Panc1 (cell line): ENCODE results near the gene KRT83. TPM values are rescaled to one million over a fixed set of nuclear protein-coding genes. Genes with fewer than 3 reads are reported as not detected.
"Not testable (repeated sequence)": the region's sequence is repeated elsewhere in the genome, so short reads cannot be mapped to it uniquely, and the experiment has no call there.

Experiments used
- ATAC-seq: fragments of 200-7000 bp; cut with Tn5 transposase; 2 replicates; pipeline ENCODE4 v1.9.1; 2020; ENCODE audit warnings: mild to moderate bottlenecking, moderate library complexity
- BruUV-seq: library from RNA; stranded (reverse); fragments of 400-500 nt; replicated peaks from 2 replicates; lab custom pipeline; 2021; lab: Mats Ljungman, UMichigan
- CTCF ChIA-PET: fragments of 300-600 bp; sonication (Branson Sonifier 250); formaldehyde crosslinking; loops from one replicate; lab custom pipeline; 2022; ENCODE audit warnings: antibody characterized with exemption; lab: Charles Lee
- POLR2A ChIA-PET: fragments of 300-600 bp; sonication (Branson Sonifier 250); formaldehyde crosslinking; loops from one replicate; lab custom pipeline; 2022; ENCODE audit warnings: antibody characterized with exemption; lab: Charles Lee
- DNase-seq: peaks from one replicate; pipeline ENCODE4 v3.0.0-alpha.2; 2010; ENCODE audit warnings: low read depth, low spot score
- H3K27ac ChIP-seq: 2 replicates; pipeline ENCODE4 v1.5.1; 2011; ENCODE audit warnings: mild to moderate bottlenecking, low read length, inconsistent platforms
- H3K27me3 ChIP-seq: fragments of 200-500 bp; sonication (Bioruptor generic); 2 replicates; pipeline ENCODE4 v1.6.0; 2014; ENCODE audit warnings: low read length, inconsistent platforms; ENCODE audit not compliant: control insufficient read depth, insufficient read depth
- H3K36me3 ChIP-seq: fragments of 200-500 bp; sonication (Bioruptor generic); 2 replicates; pipeline ENCODE4 v1.5.1; 2014; ENCODE audit warnings: inconsistent platforms, mild to moderate bottlenecking, low read length, moderate library complexity; ENCODE audit not compliant: control insufficient read depth, insufficient read depth
- H3K4me1 ChIP-seq: 2 replicates; pipeline ENCODE4 v1.5.1; 2011; ENCODE audit warnings: inconsistent platforms, mild to moderate bottlenecking, low read length, moderate library complexity; ENCODE audit not compliant: control insufficient read depth, insufficient read depth
- H3K4me3 ChIP-seq, 2 experiments: 2 replicates each; pipeline ENCODE4 v1.5.1; 2011 to 2012; ENCODE audit warnings: low read depth in 2 of 2, low read length in 2 of 2, mild to moderate bottlenecking in 2 of 2, inconsistent platforms in 1 of 2, moderate library complexity in 1 of 2
- H3K9me3 ChIP-seq: fragments of 200-500 bp; sonication (Bioruptor generic); 2 replicates; pipeline ENCODE4 v1.5.1; 2014; ENCODE audit warnings: low read depth, mild to moderate bottlenecking, inconsistent platforms, low read length, moderate library complexity; ENCODE audit not compliant: control insufficient read depth, insufficient read depth
- POLR2AphosphoS5 ChIP-seq: IDR thresholded peaks from 2 replicates; pipeline ENCODE4 v1.6.1; 2012; ENCODE audit warnings: mild to moderate bottlenecking, low read depth, low read length, moderate library complexity
- SIN3A ChIP-seq: IDR thresholded peaks from 2 replicates; pipeline ENCODE4 v1.6.1; 2012; ENCODE audit warnings: low read depth, mild to moderate bottlenecking, low read length, moderate library complexity, borderline replicate concordance; ENCODE audit not compliant: insufficient read depth
- TCF7L2 ChIP-seq: IDR thresholded peaks from 2 replicates; pipeline ENCODE4 v1.6.1; 2011; ENCODE audit warnings: mild to moderate bottlenecking, low read depth, low read length, inconsistent platforms
- in situ Hi-C: cut with HindIII; loops from 2 replicates; pipeline ENCODE4 v1.10.0; 2016; ENCODE audit warnings: low sequenced_read_pairs, low pct_unique_long_range_greater_than_20kb
- intact Hi-C: fragments of 100-400 bp; cut with micrococcal nuclease; formaldehyde crosslinking; loops from one replicate; pipeline ENCODE4 v1.10.0; 2022; ENCODE audit not compliant: unreplicated experiment
- total RNA-seq: library from RNA; stranded (reverse); gene quantifications from one replicate; pipeline ENCODE4 v1.2.1, GENCODE V29; 2021; ENCODE audit not compliant: unreplicated experiment
- TF ChIP-seq, protein P1 (sequence below): fragments of 450-650 bp; IDR thresholded peaks from 2 replicates; pipeline ENCODE4 v1.5.1; 2017; ENCODE audit warnings: mild to moderate bottlenecking
- TF ChIP-seq, protein P2 (sequence below), 2 experiments: IDR thresholded peaks; 2 replicates each; pipeline ENCODE4 v1.6.1; 2011 to 2012; ENCODE audit warnings: low read depth in 2 of 2, control low read depth in 1 of 2, low read length in 1 of 2, mild to moderate bottlenecking in 1 of 2, moderate library complexity in 1 of 2; ENCODE audit not compliant: insufficient read depth in 1 of 2

Gene KRT83
- total RNA-seq, 1 experiment from 2014 or later = 0.28 TPM

DNA sequence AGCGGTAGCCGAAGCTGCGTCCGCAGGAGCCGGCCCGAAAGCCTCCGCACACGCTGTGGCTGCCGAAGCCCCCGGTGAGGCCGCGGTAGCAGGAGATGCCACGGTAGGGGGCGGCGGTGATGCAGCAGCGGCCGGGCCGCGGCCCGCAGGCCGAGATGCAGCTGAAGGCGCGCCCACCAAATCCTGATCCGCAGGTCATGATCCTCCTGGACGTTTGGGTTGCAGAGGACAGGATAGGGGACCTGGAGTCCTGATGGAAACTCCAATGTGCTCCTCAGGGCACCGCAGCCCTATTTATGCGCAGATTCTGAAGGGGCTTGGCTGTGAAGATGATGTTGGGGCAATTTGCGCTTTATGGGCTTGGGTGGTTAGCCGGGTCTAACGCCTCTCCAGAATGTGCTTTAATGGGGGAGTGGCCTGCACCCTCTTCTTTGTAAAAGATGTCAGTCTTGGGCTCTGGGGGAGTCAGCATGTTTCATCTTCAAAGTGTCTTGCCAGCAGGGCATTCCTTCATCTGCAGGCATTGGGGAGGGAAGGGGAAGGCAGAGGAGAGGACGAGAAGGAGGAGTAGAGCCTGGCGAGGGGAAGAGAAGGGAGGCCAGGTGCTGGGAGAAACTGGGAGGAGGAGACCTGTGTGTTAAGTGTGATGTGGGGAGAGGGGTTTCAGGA is 29.8 kb downstream of the KRT83 start, which contains the start of gene KRT81:
TSS of gene KRT81 (minus strand) at position 268 of the 669 bp plus-strand sequence. CDS start at position 199, 69 bp downstream.
- BruUV-seq = no TSS peak
- ATAC-seq (no peak), DNase-seq (no peak)
- no peak for TF ChIP-seq TCF7L2
- TF ChIP-seq, protein P1, sequence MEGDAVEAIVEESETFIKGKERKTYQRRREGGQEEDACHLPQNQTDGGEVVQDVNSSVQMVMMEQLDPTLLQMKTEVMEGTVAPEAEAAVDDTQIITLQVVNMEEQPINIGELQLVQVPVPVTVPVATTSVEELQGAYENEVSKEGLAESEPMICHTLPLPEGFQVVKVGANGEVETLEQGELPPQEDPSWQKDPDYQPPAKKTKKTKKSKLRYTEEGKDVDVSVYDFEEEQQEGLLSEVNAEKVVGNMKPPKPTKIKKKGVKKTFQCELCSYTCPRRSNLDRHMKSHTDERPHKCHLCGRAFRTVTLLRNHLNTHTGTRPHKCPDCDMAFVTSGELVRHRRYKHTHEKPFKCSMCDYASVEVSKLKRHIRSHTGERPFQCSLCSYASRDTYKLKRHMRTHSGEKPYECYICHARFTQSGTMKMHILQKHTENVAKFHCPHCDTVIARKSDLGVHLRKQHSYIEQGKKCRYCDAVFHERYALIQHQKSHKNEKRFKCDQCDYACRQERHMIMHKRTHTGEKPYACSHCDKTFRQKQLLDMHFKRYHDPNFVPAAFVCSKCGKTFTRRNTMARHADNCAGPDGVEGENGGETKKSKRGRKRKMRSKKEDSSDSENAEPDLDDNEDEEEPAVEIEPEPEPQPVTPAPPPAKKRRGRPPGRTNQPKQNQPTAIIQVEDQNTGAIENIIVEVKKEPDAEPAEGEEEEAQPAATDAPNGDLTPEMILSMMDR = no peak
- no peak for TF ChIP-seq POLR2AphosphoS5
- TF ChIP-seq, protein P2, sequence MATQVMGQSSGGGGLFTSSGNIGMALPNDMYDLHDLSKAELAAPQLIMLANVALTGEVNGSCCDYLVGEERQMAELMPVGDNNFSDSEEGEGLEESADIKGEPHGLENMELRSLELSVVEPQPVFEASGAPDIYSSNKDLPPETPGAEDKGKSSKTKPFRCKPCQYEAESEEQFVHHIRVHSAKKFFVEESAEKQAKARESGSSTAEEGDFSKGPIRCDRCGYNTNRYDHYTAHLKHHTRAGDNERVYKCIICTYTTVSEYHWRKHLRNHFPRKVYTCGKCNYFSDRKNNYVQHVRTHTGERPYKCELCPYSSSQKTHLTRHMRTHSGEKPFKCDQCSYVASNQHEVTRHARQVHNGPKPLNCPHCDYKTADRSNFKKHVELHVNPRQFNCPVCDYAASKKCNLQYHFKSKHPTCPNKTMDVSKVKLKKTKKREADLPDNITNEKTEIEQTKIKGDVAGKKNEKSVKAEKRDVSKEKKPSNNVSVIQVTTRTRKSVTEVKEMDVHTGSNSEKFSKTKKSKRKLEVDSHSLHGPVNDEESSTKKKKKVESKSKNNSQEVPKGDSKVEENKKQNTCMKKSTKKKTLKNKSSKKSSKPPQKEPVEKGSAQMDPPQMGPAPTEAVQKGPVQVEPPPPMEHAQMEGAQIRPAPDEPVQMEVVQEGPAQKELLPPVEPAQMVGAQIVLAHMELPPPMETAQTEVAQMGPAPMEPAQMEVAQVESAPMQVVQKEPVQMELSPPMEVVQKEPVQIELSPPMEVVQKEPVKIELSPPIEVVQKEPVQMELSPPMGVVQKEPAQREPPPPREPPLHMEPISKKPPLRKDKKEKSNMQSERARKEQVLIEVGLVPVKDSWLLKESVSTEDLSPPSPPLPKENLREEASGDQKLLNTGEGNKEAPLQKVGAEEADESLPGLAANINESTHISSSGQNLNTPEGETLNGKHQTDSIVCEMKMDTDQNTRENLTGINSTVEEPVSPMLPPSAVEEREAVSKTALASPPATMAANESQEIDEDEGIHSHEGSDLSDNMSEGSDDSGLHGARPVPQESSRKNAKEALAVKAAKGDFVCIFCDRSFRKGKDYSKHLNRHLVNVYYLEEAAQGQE (IDR thresholded peaks at IDR 0.05; ENCODE audit: insufficient read depth in 1 of 2, low read depth in 2 of 2, low read length in 1 of 2) = no peak
- TF ChIP-seq SIN3A = no peak
- in situ Hi-C loops = no loop called here
- Histone ChIP-seq H3K27me3 (no peaks in the 10 kb centered on the region), H3K36me3 (no peaks in the 10 kb centered on the region), H3K9me3 (no peaks in the 10 kb centered on the region), H3K4me3 (no peak within 1 kb of the TSS), H3K27ac (no peak within 1 kb of the TSS), H3K4me1 (no peaks in the 10 kb centered on the region)
- ChIA-PET CTCF (interaction anchor here (0.5 kb wide), 1 partner anchor 8 kb away, joined by 3 read pairs; no protein-coding TSS in a partner anchor), POLR2A (no interaction called here)
- intact Hi-C loops = no loop called here

DNA sequence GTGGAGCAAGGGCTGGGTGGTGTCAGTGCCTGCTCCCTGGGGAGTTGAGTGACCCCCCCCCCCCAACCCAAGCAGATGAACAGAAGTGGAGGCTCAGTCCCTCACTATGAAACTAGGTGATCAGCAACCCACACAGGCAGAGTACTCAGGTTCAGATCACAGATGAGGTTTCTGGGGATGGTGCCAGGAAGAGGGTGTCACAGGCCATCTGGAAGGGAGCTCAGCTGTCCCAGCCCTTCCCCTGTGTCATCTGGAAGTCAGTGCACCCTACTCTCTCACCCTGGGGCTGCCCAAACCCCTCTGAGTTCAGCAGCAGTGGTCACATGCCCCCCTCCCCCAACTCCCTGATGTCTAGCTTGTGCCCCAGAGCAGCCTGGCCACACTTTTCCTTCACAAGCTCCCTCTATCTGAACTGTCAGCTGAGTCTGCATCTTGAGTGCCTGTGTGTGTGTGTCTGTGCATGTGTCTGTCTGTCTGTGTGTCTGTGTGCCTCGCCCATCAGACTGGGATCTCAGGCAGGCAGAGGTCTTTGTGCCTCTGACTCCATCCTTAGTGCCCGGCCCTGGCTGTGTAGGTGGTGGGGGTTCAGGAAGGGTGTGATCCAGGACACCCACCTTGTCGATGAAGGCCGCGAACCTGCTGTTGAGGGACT is 30.6 kb downstream of the KRT83 start:
- ATAC-seq, intact Hi-C loops, H3K4me3 ChIP-seq, DNase-seq, POLR2A ChIA-PET, H3K36me3 ChIP-seq, CTCF ChIA-PET, BruUV-seq, H3K4me1 ChIP-seq, H3K27ac ChIP-seq, in situ Hi-C loops, H3K27me3 ChIP-seq, H3K9me3 ChIP-seq: not testable (repeated sequence)

DNA sequence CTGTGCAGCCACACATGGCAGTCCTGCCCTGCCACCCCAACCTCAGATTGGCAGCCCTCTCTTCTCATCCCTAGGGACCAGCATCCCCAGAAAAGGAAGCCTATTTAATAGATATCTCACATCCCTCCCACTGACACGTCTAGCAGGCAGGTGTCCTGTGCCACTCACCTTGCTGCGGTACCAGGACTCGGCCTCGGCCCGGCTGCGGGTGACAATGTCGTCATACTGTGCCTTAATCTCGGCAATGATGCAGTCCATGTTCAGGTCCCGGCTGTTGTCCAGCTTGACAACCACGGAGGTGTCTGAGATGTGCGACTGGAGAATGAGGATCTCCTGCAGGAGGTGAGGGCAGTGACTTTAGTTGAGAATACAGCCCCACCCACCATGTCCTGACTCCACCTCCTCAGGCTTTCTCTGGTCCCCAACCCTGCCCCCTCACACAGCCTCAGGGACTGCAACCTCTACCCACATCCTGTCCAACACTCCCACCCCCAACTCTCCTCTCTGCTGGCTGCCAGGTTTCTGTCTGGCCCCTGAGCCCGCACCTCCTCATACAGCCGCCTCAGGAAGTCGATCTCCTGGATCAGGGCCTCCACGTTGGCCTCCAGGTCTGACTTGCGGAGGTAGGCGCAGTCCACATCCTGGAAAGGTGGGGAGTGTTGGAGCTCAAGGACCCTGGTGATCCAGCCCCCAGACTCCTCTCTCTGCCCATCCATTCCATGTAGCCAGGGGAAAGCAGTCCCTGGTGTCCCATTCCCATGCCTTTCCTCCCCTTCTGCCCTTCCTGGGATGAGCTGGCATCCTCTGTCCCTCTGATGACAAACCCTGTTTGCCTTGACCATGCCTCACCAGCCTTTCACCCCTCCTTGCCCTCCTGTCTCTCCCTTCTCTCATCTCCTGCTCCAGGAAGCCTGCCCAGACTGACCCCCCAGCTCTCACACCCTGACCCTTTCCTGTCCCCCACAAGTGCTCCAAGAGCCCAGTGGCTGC is 33.1 kb downstream of the KRT83 start:
- peaks cover 15% of the 10 kb centered on the region for H3K4me1 ChIP-seq
- intact Hi-C loops, H3K27me3 ChIP-seq, H3K36me3 ChIP-seq, H3K27ac ChIP-seq, BruUV-seq, H3K9me3 ChIP-seq, H3K4me3 ChIP-seq, POLR2A ChIA-PET, in situ Hi-C loops, DNase-seq, CTCF ChIA-PET, ATAC-seq: not testable (repeated sequence)
